Small intestine (tissue), 7 donors: ENCODE measurements around the gene IFI35. TPM values are rescaled to one million over a fixed set of nuclear protein-coding genes. Genes with fewer than 3 reads are reported as not detected.
"Not testable (repeated sequence)": the region's sequence is repeated elsewhere in the genome, so short reads cannot be mapped to it uniquely, and the experiment has no call there.

Experiments
- DNase-seq, 2 donors: peaks; one replicate each; pipeline versions ENCODE4 v3.0.0 to v3.0.0-alpha.2; 2013
- FAIRE-seq: peaks from 2 replicates; lab custom pipeline; 2012; peaks lifted over from hg19 to GRCh38; lab: Jason Lieb, UNC
- H3K27ac ChIP-seq, 3 donors: one replicate each; pipeline ENCODE4 v1.5.1; 2013; ENCODE audit warnings: low read length in 2 of 3, mild to moderate bottlenecking in 2 of 3, control low read depth in 1 of 3, inconsistent platforms in 1 of 3, low read depth in 1 of 3, moderate library complexity in 1 of 3
- H3K27me3 ChIP-seq, 3 donors: one replicate each; pipeline ENCODE4 v1.6.1; 2013; ENCODE audit warnings: low read length in 3 of 3, inconsistent platforms in 1 of 3; ENCODE audit not compliant: control insufficient read depth in 3 of 3, insufficient read depth in 3 of 3
- H3K36me3 ChIP-seq, 3 donors: one replicate each; pipeline ENCODE4 v1.6.1; 2013; ENCODE audit warnings: low read length in 3 of 3, inconsistent platforms in 1 of 3, low read depth in 1 of 3, mild to moderate bottlenecking in 1 of 3, moderate library complexity in 1 of 3; ENCODE audit not compliant: control insufficient read depth in 3 of 3, insufficient read depth in 2 of 3
- H3K4me1 ChIP-seq, 3 donors: one replicate each; pipeline ENCODE4 v1.6.1; 2013; ENCODE audit warnings: low read length in 2 of 3, inconsistent platforms in 1 of 3, low read depth in 1 of 3, mild to moderate bottlenecking in 1 of 3, moderate library complexity in 1 of 3; ENCODE audit not compliant: control insufficient read depth in 3 of 3, insufficient read depth in 2 of 3
- H3K4me3 ChIP-seq, 3 donors: one replicate each; pipeline ENCODE4 v1.5.1; 2013; ENCODE audit warnings: low read length in 3 of 3, control low read depth in 1 of 3, inconsistent platforms in 1 of 3, low read depth in 1 of 3, mild to moderate bottlenecking in 1 of 3, moderate library complexity in 1 of 3
- H3K9me3 ChIP-seq, 2 donors: one replicate each; pipeline ENCODE4 v1.6.1; 2013; ENCODE audit warnings: low read depth in 1 of 2, low read length in 1 of 2; ENCODE audit not compliant: control insufficient read depth in 2 of 2, insufficient read depth in 1 of 2
- WGBS, 3 donors: extraction: QIAGEN DNeasy Blood & Tissue Kit; methylation state at CpG; one replicate each; pipeline ENCODE4 v1.1.7; 2013; 5-methylcytosine and 5-hydroxymethylcytosine counted together
- polyA plus RNA-seq, 4 donors: library from polyadenylated mRNA; stranded (reverse) in 3 of 4; unstranded in 1 of 4; fragments of 200-250 nt in 3 of 4; fragments of 120-200 nt in 1 of 4; gene quantifications; one replicate each; pipeline versions ENCODE4 v1.2.1 to v1.2.3, GENCODE V29; 2013
- donor health status: healthy with polysubstance abuse.
- donor health status: control.
- donor health status: control.
- donor health status: Bipolar disorder and iron deficiency.
- donor health status: healthy.

The IFI35 gene
- polyA plus RNA-seq, 4 donors = 51.5 to 62.4 (median 59.7) TPM

- peaks cover 0 to 18% (median 0%) of the 10 kb centered on the region in 3 donors for H3K4me1 ChIP-seq
- not testable (repeated sequence) for H3K4me3 ChIP-seq, DNase-seq, FAIRE-seq, H3K27ac ChIP-seq, H3K9me3 ChIP-seq, H3K27me3 ChIP-seq
- peaks cover 12 to 52% (median 21%) of the 10 kb centered on the region in 3 donors for H3K36me3 ChIP-seq
- 92 to 95% (median 94%) methylated on average over 13 of the region's 13 CpGs for WGBS, 3 donors
Measured at GRCh38 chr17:43000894-43001293, 5.7 kb upstream of the IFI35 start.

- Histone ChIP-seq H3K27ac (peak overlapping the region in 1 of 3 donors; percentile 27), H3K4me3 (no peak overlapping the region), H3K27me3 (no peaks in the 10 kb centered on the region), H3K36me3 (peaks cover 12 to 53% (median 21%) of the 10 kb centered on the region in 3 donors), H3K9me3 (no peaks in the 10 kb centered on the region), H3K4me1 (peaks cover 0 to 11% (median 0%) of the 10 kb centered on the region in 3 donors)
- no peak for FAIRE-seq
- no peak for DNase-seq
- WGBS, 3 donors = 73 to 84% (median 78%) methylated on average over 5 of the region's 5 CpGs
Measured at GRCh38 chr17:43003542-43004172, 2.9 kb upstream of the IFI35 start.

DNA sequence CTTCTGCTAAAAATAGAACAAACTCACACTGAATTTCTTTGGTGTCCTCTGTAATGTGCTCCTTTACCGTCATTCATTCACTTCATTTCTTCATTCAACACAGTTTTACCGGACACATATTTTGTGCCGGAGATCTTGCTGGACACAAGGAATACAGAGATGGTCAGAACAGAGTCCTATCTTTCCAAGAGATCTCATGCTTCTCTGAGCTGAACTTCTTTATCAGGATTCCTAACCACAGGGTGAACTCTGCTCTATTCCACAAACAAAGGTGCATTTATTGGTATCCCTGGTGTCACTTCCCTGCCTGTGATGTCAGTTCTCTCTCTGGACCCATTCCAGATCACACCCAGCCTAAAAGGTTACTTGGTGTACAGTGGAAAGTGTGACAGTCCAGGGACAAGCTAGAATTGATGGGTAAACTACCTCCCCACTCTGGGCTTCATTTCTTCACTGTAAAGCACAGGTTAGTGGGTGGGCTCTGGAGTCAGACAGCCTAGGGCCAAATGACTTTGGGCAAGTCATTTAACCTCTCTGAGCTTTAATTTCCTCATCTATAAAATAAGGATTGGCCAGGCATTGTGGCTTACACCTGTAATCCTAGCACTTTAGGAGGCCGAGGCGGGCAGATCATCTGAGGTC is 4.2 kb downstream of the IFI35 start:
- H3K27ac ChIP-seq = peak overlapping the region; percentile 6 to 81 (median 75)
- H3K9me3 ChIP-seq = no peaks in the 10 kb centered on the region
- peaks cover 0 to 20% (median 3%) of the 10 kb centered on the region in 3 donors for H3K4me1 ChIP-seq
- H3K4me3 ChIP-seq = no peak overlapping the region
- DNase-seq (peak; percentile 88 to 97), FAIRE-seq (no peak)
- no peaks in the 10 kb centered on the region for H3K27me3 ChIP-seq
- peaks cover 3 to 47% (median 6%) of the 10 kb centered on the region in 3 donors for H3K36me3 ChIP-seq
- WGBS, 3 donors = 23 to 64% (median 47%) methylated on average over 5 of the region's 5 CpGs

GRCh38 chr17:43011728-43012472 is 5.3 kb downstream of the IFI35 start:
- no peak overlapping the region for H3K4me3 ChIP-seq
- peaks cover 0 to 20% (median 3%) of the 10 kb centered on the region in 3 donors for H3K4me1 ChIP-seq
- FAIRE-seq = no peak
- H3K27ac ChIP-seq = peak overlapping the region in 1 of 3 donors; percentile 17
- H3K36me3 ChIP-seq = peaks cover 3 to 56% (median 6%) of the 10 kb centered on the region in 3 donors
- H3K9me3 ChIP-seq = no peaks in the 10 kb centered on the region
- no peak for DNase-seq
- WGBS, 3 donors = 68 to 75% (median 74%) methylated on average over 15 of the region's 15 CpGs
- H3K27me3 ChIP-seq = no peaks in the 10 kb centered on the region

DNA sequence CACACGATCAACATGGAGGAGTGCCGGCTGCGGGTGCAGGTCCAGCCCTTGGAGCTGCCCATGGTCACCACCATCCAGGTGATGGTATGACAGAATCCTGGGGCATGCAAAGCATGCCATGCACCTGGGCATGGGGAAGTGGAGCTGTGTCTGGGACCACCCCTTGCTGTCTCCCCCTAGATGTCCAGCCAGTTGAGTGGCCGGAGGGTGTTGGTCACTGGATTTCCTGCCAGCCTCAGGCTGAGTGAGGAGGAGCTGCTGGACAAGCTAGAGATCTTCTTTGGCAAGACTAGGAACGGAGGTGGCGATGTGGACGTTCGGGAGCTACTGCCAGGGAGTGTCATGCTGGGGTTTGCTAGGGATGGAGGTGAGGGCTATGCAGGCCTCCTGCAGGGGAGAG is 6.7 kb downstream of the IFI35 start:
- Histone ChIP-seq H3K9me3 (no peaks in the 10 kb centered on the region), H3K36me3 (peaks cover 3 to 68% (median 6%) of the 10 kb centered on the region in 3 donors), H3K27ac (peak overlapping the region in 1 of 3 donors; percentile 6), H3K4me3 (no peak overlapping the region), H3K4me1 (peaks cover 0 to 25% (median 3%) of the 10 kb centered on the region in 3 donors), H3K27me3 (no peaks in the 10 kb centered on the region)
- DNase-seq (no peak), FAIRE-seq (no peak)
- 89 to 95% (median 91%) methylated on average over 8 of the region's 8 CpGs for WGBS, 3 donors

DNA sequence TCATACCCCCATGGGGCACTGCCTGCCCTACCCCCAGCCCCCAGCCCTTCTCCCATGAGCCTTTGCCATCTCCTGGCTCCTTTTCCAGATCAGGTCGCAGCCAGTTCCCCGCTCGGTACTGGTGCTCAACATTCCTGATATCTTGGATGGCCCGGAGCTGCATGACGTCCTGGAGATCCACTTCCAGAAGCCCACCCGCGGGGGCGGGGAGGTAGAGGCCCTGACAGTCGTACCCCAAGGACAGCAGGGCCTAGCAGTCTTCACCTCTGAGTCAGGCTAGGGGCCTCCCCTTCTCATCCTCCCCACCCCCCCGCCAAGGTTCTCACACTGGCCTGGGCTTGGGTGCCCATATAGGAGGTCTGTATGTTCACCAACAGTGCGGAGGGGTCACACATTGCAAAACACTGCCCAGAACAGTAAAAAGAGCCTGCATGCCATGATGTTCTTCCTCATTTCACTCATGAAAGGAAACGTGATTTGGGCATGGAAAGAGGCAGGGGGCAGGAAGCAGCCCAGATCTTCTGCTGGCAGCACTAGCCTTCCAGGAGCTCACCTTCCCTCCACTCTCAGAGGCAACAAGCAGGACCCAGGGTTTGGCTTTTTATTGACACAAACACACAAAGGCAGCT is 7.5 kb downstream of the IFI35 start:
- Histone ChIP-seq H3K27me3 (no peaks in the 10 kb centered on the region), H3K27ac (peak overlapping the region in 1 of 3 donors; percentile 71), H3K36me3 (peaks cover 3 to 69% (median 6%) of the 10 kb centered on the region in 3 donors), H3K4me1 (peaks cover 0 to 27% (median 3%) of the 10 kb centered on the region in 3 donors), H3K9me3 (no peaks in the 10 kb centered on the region), H3K4me3 (no peak overlapping the region)
- no peak for FAIRE-seq
- WGBS, 3 donors = 81 to 93% (median 90%) methylated on average over 12 of the region's 12 CpGs
- no peak for DNase-seq

- Histone ChIP-seq H3K27me3 (no peaks in the 10 kb centered on the region), H3K36me3 (peaks cover 3 to 71% (median 6%) of the 10 kb centered on the region in 3 donors), H3K4me1 (peaks cover 0 to 33% (median 5%) of the 10 kb centered on the region in 3 donors), H3K4me3 (no peak overlapping the region), H3K27ac (peak overlapping the region in 1 of 3 donors; percentile 71), H3K9me3 (no peaks in the 10 kb centered on the region)
- no peak for DNase-seq
- 75 to 83% (median 82%) methylated on average over 8 of the region's 8 CpGs for WGBS, 3 donors
- FAIRE-seq = no peak
Measured at GRCh38 chr17:43014649-43015542, 8.3 kb downstream of the IFI35 start.
